HepG2 (cell line): ENCODE data around the gene PXK. TPM values are rescaled to one million over a fixed set of nuclear protein-coding genes. Genes with fewer than 3 reads are reported as not detected.
A peak's percentile ranks its signal among the peaks of the same experiment; 100 is the strongest.

ENCODE experiments used
- ATAC-seq: fragments of 200-7000 bp; cut with Tn5 transposase; 3 replicates; pipeline ENCODE4 v1.9.1; 2020; ENCODE audit warnings: mild to moderate bottlenecking, moderate library complexity
- BruUV-seq: library from RNA; stranded (reverse); fragments of 400-500 nt; replicated peaks from 2 replicates; lab custom pipeline; 2021; lab: Mats Ljungman, UMichigan
- CTCF ChIA-PET: fragments of 300-600 bp; formaldehyde crosslinking; extraction: SDS; loops from one replicate; lab custom pipeline; 2021; ENCODE audit warnings: low total read pairs, inconsistent platforms, low intra/inter-chr PET ratio; lab: Yijun Ruan, JAX
- POLR2A ChIA-PET: fragments of 350-600 bp; sonication (Branson Sonifier 250); formaldehyde crosslinking; loops from one replicate; lab custom pipeline; 2020; ENCODE audit warnings: antibody characterized with exemption, inconsistent platforms; lab: Yijun Ruan, JAX
- DNase-seq: peaks from one replicate; pipeline ENCODE4 v3.0.0-alpha.2; 2015; ENCODE audit warnings: low spot score
- FAIRE-seq: peaks from 3 replicates; lab custom pipeline; 2011; peaks lifted over from hg19 to GRCh38; lab: Jason Lieb, UNC
- H2AFZ ChIP-seq: one replicate; pipeline ENCODE4 v1.6.1; 2011; ENCODE audit warnings: low read length, inconsistent platforms
- H3K27ac ChIP-seq: fragments of 300-600 bp; 3 replicates; pipeline ENCODE4 v1.8.0; 2011; ENCODE audit warnings: mixed run types, mild to moderate bottlenecking, mixed read lengths, low read length, inconsistent platforms; ENCODE audit not compliant: insufficient read depth; ENCODE audit errors: extremely low read length
- H3K27me3 ChIP-seq, 2 experiments: fragments of 200-600 bp in 1 of 2; 2 replicates in 1 of 2; 3 replicates in 1 of 2; pipeline versions ENCODE4 v1.6.0 to v1.8.0; 2011; ENCODE audit warnings: low read length in 2 of 2, mild to moderate bottlenecking in 2 of 2, moderate library complexity in 2 of 2, inconsistent platforms in 1 of 2; ENCODE audit not compliant: insufficient read depth in 2 of 2, control insufficient read depth in 1 of 2
- H3K36me3 ChIP-seq, 2 experiments: fragments of 200-600 bp in 1 of 2; replicated peaks in 1 of 2; 2 replicates in 1 of 2; 3 replicates in 1 of 2; pipeline versions ENCODE4 v1.5.1 to v1.8.0; 2011; ENCODE audit warnings: low read length in 2 of 2, inconsistent platforms in 1 of 2; ENCODE audit not compliant: insufficient read depth in 2 of 2, control insufficient read depth in 1 of 2
- H3K4me1 ChIP-seq: 2 replicates; pipeline ENCODE4 v1.5.1; 2012; ENCODE audit warnings: low read length, inconsistent platforms; ENCODE audit not compliant: insufficient read depth
- H3K4me2 ChIP-seq: 2 replicates; pipeline ENCODE4 v1.6.0; 2011; ENCODE audit warnings: low read depth, low read length, inconsistent platforms
- H3K4me3 ChIP-seq, 3 experiments: fragments of 200-600 bp in 1 of 3; sonication (generic), shearing (Covaris generic) in 1 of 3; replicated peaks in 1 of 3; 2 replicates each; pipeline ENCODE4 v1.5.1; 2011 to 2016; ENCODE audit warnings: low read length in 3 of 3, inconsistent platforms in 2 of 3, low read depth in 2 of 3, mild to moderate bottlenecking in 2 of 3, control low read depth in 1 of 3, mixed read lengths in 1 of 3; ENCODE audit not compliant: insufficient read depth in 1 of 3
- H3K79me2 ChIP-seq: one replicate; pipeline ENCODE4 v1.6.1; 2011; ENCODE audit warnings: low read length, inconsistent platforms; ENCODE audit not compliant: insufficient read depth
- H3K9ac ChIP-seq: 2 replicates; pipeline ENCODE4 v1.6.0; 2011; ENCODE audit warnings: mild to moderate bottlenecking, low read depth, low read length, inconsistent platforms; ENCODE audit not compliant: insufficient read depth
- H3K9me3 ChIP-seq: 2 replicates; pipeline ENCODE4 v1.5.1; 2012; ENCODE audit warnings: mild to moderate bottlenecking, low read length
- H4K20me1 ChIP-seq: 2 replicates; pipeline ENCODE4 v1.6.0; 2011; ENCODE audit warnings: inconsistent platforms, mild to moderate bottlenecking, low read length, moderate library complexity; ENCODE audit not compliant: insufficient read depth
- ELK4 ChIP-seq: sonication (generic); formaldehyde crosslinking; IDR thresholded peaks from 2 replicates; pipeline ENCODE4 v1.9.0; 2021; ENCODE audit warnings: missing genetic modification reagents, borderline replicate concordance
- HCFC1 ChIP-seq: fragments of 150-350 bp; IDR thresholded peaks from 2 replicates; pipeline ENCODE4 v1.6.1; 2014; ENCODE audit warnings: low read depth, low read length
- KLF6 ChIP-seq: IDR thresholded peaks from 2 replicates; pipeline ENCODE4 v1.8.0; 2016; ENCODE audit warnings: missing biosample characterization, missing genetic modification reagents
- NFE2L2 ChIP-seq: fragments of 150-350 bp; IDR thresholded peaks from 2 replicates; pipeline ENCODE4 v1.6.1; 2014; ENCODE audit warnings: low read length
- REPIN1 ChIP-seq: sonication (generic); formaldehyde crosslinking; IDR thresholded peaks from 2 replicates; pipeline ENCODE4 v1.8.0; 2022; ENCODE audit warnings: missing genetic modification reagents, low read depth, mild to moderate bottlenecking, borderline replicate concordance
- SATB2 ChIP-seq: sonication (generic); formaldehyde crosslinking; IDR thresholded peaks from 2 replicates; pipeline ENCODE4 v1.5.0; 2020; ENCODE audit warnings: missing genetic modification reagents
- TBX2 ChIP-seq: sonication (generic); formaldehyde crosslinking; IDR thresholded peaks from 2 replicates; pipeline ENCODE4 v1.5.0; 2020; ENCODE audit warnings: missing genetic modification reagents, mild to moderate bottlenecking, borderline replicate concordance
- ZFP90 ChIP-seq: sonication (generic); formaldehyde crosslinking; IDR thresholded peaks from 2 replicates; pipeline ENCODE4 v1.8.0; 2022; ENCODE audit warnings: missing genetic modification reagents, mild to moderate bottlenecking, inconsistent platforms, borderline replicate concordance
- ZNF563 ChIP-seq: sonication (generic); formaldehyde crosslinking; IDR thresholded peaks from 2 replicates; pipeline ENCODE4 v1.8.0; 2022; ENCODE audit warnings: mild to moderate bottlenecking, moderate library complexity, missing genetic modification reagents
- ZNF639 ChIP-seq: conservative IDR thresholded peaks from 2 replicates; pipeline ENCODE4 v1.6.1; 2018; ENCODE audit warnings: missing genetic modification reagents
- ZNF879 ChIP-seq: sonication (generic); formaldehyde crosslinking; IDR thresholded peaks from 2 replicates; pipeline ENCODE4 v1.8.1; 2023; ENCODE audit warnings: missing genetic modification reagents
- ZUFSP ChIP-seq: sonication (generic); formaldehyde crosslinking; IDR thresholded peaks from 2 replicates; pipeline ENCODE4 v1.9.0; 2021; ENCODE audit warnings: missing genetic modification reagents, mild to moderate bottlenecking, borderline replicate concordance
- WGBS: methylation state at CpG from one replicate; pipeline ENCODE4 v1.1.6; 2017; ENCODE audit warnings: low lambda C conversion rate; 5-methylcytosine and 5-hydroxymethylcytosine counted together
- in situ Hi-C: cut with HindIII; loops from 2 replicates; pipeline ENCODE4 v1.10.0; 2017; ENCODE audit warnings: low pct_unique_long_range_greater_than_20kb; ENCODE audit not compliant: extremely low pct_ligation_motif_present
- intact Hi-C: fragments of 100-400 bp; cut with micrococcal nuclease; formaldehyde crosslinking; loops from one replicate; pipeline ENCODE4 v1.10.0; 2022; ENCODE audit not compliant: unreplicated experiment
- polyA plus RNA-seq, 8 experiments: library from polyadenylated mRNA; depleted of rRNA in 3 of 8; stranded (reverse) in 7 of 8; unstranded in 1 of 8; fragments of >200 nt; fragmentation: Illumina TruSeq in 4 of 8; extraction: Trizol in 4 of 8; gene quantifications; 2 replicates each; pipeline versions ENCODE4 v1.2.1 to v1.2.3, GENCODE V29; 2011 to 2016; ENCODE audit warnings: low read depth in 4 of 8, missing spikeins in 1 of 8, mixed read lengths in 1 of 8; ENCODE audit not compliant: insufficient read depth in 1 of 8
- total RNA-seq, 5 experiments: library from RNA; depleted of rRNA; stranded (reverse); fragments of >200 nt; fragmentation: Illumina TruSeq; extraction: Trizol; gene quantifications; 2 replicates each; pipeline ENCODE4 v1.2.3, GENCODE V29; 2016; ENCODE audit warnings: low read depth in 1 of 5

PXK gene
- total and polyA plus RNA-seq, 2 of the 13 experiments (the other 11 are each of a cell fraction or from before 2014, with no cell fraction given): 6.4 to 18.6 TPM

GRCh38 chr3:58351920-58352319, 19.2 kb downstream of the PXK start:
- H3K27me3 ChIP-seq: no peaks in the 10 kb centered on the region
- WGBS: 81% methylated on average over 3 of the region's 3 CpGs
- peaks cover 4% of the 10 kb centered on the region for H3K79me2 ChIP-seq
- peaks cover 7% of the 10 kb centered on the region for H3K4me1 ChIP-seq
- CTCF ChIA-PET: no interaction called here
- BruUV-seq: no TSS peak
- POLR2A ChIA-PET: no interaction called here
- H2AFZ ChIP-seq: no peak overlapping the region
- FAIRE-seq (no peak), DNase-seq (no peak), ATAC-seq (peak; percentile 67)
- H4K20me1 ChIP-seq: no peaks in the 10 kb centered on the region; the same call in 1 of the 2 replicates
- intact Hi-C loops: no loop called here
- H3K4me2 ChIP-seq: no peak overlapping the region
- H3K4me3 ChIP-seq: no peak overlapping the region
- no peaks in the 10 kb centered on the region for H3K9me3 ChIP-seq
- no peak for TF ChIP-seq SATB2
- TF ChIP-seq HCFC1: no peak
- no peak for TF ChIP-seq TBX2 (CRISPR knock-in tag)
- TF ChIP-seq ZFP90 (CRISPR knock-in tag): no peak
- no peak for TF ChIP-seq ZUFSP (CRISPR knock-in tag)
- TF ChIP-seq REPIN1 (CRISPR knock-in tag): no peak
- TF ChIP-seq ZNF639: no peak
- TF ChIP-seq NFE2L2: no peak
- no peak for TF ChIP-seq ZNF879 (CRISPR knock-in tag)
- TF ChIP-seq KLF6 (CRISPR knock-in tag): no peak
- no peak for TF ChIP-seq ELK4 (CRISPR knock-in tag)
- TF ChIP-seq ZNF563 (CRISPR knock-in tag): no peak
- no peak overlapping the region for H3K27ac ChIP-seq
- in situ Hi-C loops: no loop called here
- H3K36me3 ChIP-seq: no peaks in the 10 kb centered on the region
- no peak overlapping the region for H3K9ac ChIP-seq
